HCT116 (cell line): Measurements from ENCODE around the gene CRTC1. TPM values are rescaled to one million over a fixed set of nuclear protein-coding genes. Genes with fewer than 3 reads are reported as not detected.
A peak's percentile ranks its signal among the peaks of the same experiment; 100 is the strongest.

Source experiments
- ATAC-seq: fragments of 200-7000 bp; cut with Tn5 transposase; 2 replicates; pipeline ENCODE4 v1.9.1; 2020; ENCODE audit warnings: mild to moderate bottlenecking, moderate library complexity
- BruUV-seq: library from RNA; stranded (reverse); fragments of 400-500 nt; replicated peaks from 2 replicates; lab custom pipeline; 2021; lab: Mats Ljungman, UMichigan
- CTCF ChIA-PET: fragments of 300-600 bp; sonication (Branson Sonifier 250); formaldehyde crosslinking; loops from one replicate; lab custom pipeline; 2021; ENCODE audit warnings: antibody characterized with exemption; lab: Charles Lee
- POLR2A ChIA-PET: fragments of 300-600, 350-600 bp; sonication (Branson Sonifier 250); formaldehyde crosslinking; loops from one replicate; lab custom pipeline; 2021; ENCODE audit warnings: antibody characterized with exemption; lab: Charles Lee
- RAD21 ChIA-PET, 2 experiments: fragments of 300-600 bp; sonication (Branson Sonifier 250); formaldehyde crosslinking; loops; one replicate each; lab custom pipeline; 2023; ENCODE audit warnings: low total read pairs in 2 of 2; ENCODE audit not compliant: uncharacterized antibody in 2 of 2, unreplicated experiment in 2 of 2, low non-redundant PET in 1 of 2; lab: Charles Lee
- DNase-seq: peaks from one replicate; pipeline ENCODE4 v3.0.0-alpha.2; 2010; ENCODE audit warnings: low read depth, low spot score
- H2AFZ ChIP-seq: fragments of 200-600 bp; shearing (Covaris generic), sonication (generic); 2 replicates; pipeline ENCODE4 v1.6.1; 2017; ENCODE audit warnings: low read depth, mixed run types, mixed read lengths, antibody characterized with exemption, low read length; ENCODE audit not compliant: poor library complexity, severe bottlenecking
- H3K27ac ChIP-seq: 2 replicates; pipeline ENCODE4 v1.5.1; 2012; ENCODE audit warnings: low read depth, low read length
- H3K27me3 ChIP-seq: fragments of 200-600 bp; sonication (generic); 2 replicates; pipeline ENCODE4 v1.6.1; 2016; ENCODE audit warnings: mixed run types, low read length, mixed read lengths; ENCODE audit not compliant: insufficient read depth
- H3K36me3 ChIP-seq, 2 experiments: fragments of 200-500 bp in 1 of 2; fragments of 200-600 bp in 1 of 2; sonication (Bioruptor generic) in 1 of 2; sonication (generic) in 1 of 2; 2 replicates each; pipeline versions ENCODE4 v1.5.1 to v1.6.1; 2014 to 2016; ENCODE audit warnings: low read length in 2 of 2, inconsistent platforms in 1 of 2, mixed read lengths in 1 of 2, mixed run types in 1 of 2; ENCODE audit not compliant: insufficient read depth in 2 of 2, control insufficient read depth in 1 of 2
- H3K4me1 ChIP-seq, 2 experiments: fragments of 200-600 bp in 1 of 2; sonication (generic) in 1 of 2; 2 replicates each; pipeline versions ENCODE4 v1.5.1 to v1.6.1; 2012 to 2017; ENCODE audit warnings: low read length in 2 of 2, inconsistent platforms in 1 of 2, mild to moderate bottlenecking in 1 of 2, mixed read lengths in 1 of 2, mixed run types in 1 of 2, moderate library complexity in 1 of 2; ENCODE audit not compliant: insufficient read depth in 2 of 2, control insufficient read depth in 1 of 2
- H3K4me2 ChIP-seq: fragments of 200-600 bp; sonication (generic); 2 replicates; pipeline ENCODE4 v1.6.1; 2017; ENCODE audit warnings: mixed run types, low read length, mixed read lengths
- H3K4me3 ChIP-seq, 2 experiments: fragments of 200-600 bp in 1 of 2; sonication (generic) in 1 of 2; replicated peaks in 1 of 2; 2 replicates each; pipeline ENCODE4 v1.5.1; 2011 to 2016; ENCODE audit warnings: low read length in 2 of 2, control low read depth in 1 of 2, low read depth in 1 of 2, mild to moderate bottlenecking in 1 of 2, mixed read lengths in 1 of 2, mixed run types in 1 of 2
- H3K79me2 ChIP-seq: fragments of 200-600 bp; sonication (generic); 2 replicates; pipeline ENCODE4 v1.6.1; 2017; ENCODE audit warnings: mild to moderate bottlenecking, mixed run types, low read length, moderate library complexity, mixed read lengths; ENCODE audit not compliant: insufficient read depth
- H3K9ac ChIP-seq: fragments of 200-600 bp; sonication (generic); 2 replicates; pipeline ENCODE4 v1.6.1; 2016; ENCODE audit warnings: low read length, mixed read lengths
- H3K9me2 ChIP-seq: fragments of 200-600 bp; sonication (generic), shearing (Covaris generic); 2 replicates; pipeline ENCODE4 v1.6.1; 2017; ENCODE audit warnings: mixed run types, mild to moderate bottlenecking, moderate library complexity; ENCODE audit not compliant: insufficient read depth
- H3K9me3 ChIP-seq, 2 experiments: fragments of 200-500 bp in 1 of 2; fragments of 200-600 bp in 1 of 2; sonication (Bioruptor generic) in 1 of 2; sonication (generic) in 1 of 2; 2 replicates each; pipeline ENCODE4 v1.6.1; 2014 to 2017; ENCODE audit warnings: low read length in 2 of 2, mixed read lengths in 2 of 2, inconsistent platforms in 1 of 2, low read depth in 1 of 2, mild to moderate bottlenecking in 1 of 2, mixed run types in 1 of 2, moderate library complexity in 1 of 2; ENCODE audit not compliant: control insufficient read depth in 1 of 2, insufficient read depth in 1 of 2
- H4K20me1 ChIP-seq: fragments of 200-600 bp; sonication (generic), shearing (Covaris generic); 2 replicates; pipeline ENCODE4 v1.6.1; 2017; ENCODE audit warnings: mixed run types, mild to moderate bottlenecking, moderate library complexity; ENCODE audit not compliant: insufficient read depth
- CBX3 ChIP-seq: IDR thresholded peaks from 2 replicates; pipeline ENCODE4 v1.6.1; 2012; ENCODE audit warnings: low read depth
- CEBPB ChIP-seq: IDR thresholded peaks from 2 replicates; pipeline ENCODE4 v1.6.1; 2012; ENCODE audit warnings: low read depth
- EGR1 ChIP-seq: IDR thresholded peaks from 2 replicates; pipeline ENCODE4 v1.6.1; 2012; ENCODE audit warnings: low read depth
- ELF1 ChIP-seq: IDR thresholded peaks from 2 replicates; pipeline ENCODE4 v1.6.1; 2012; ENCODE audit warnings: low read depth, borderline replicate concordance
- EZH2 ChIP-seq: fragments of 200-600 bp; sonication (generic); IDR thresholded peaks from 2 replicates; pipeline ENCODE4 v1.6.1; 2017; ENCODE audit warnings: antibody characterized with exemption, mixed run types
- FOSL1 ChIP-seq: IDR thresholded peaks from 2 replicates; pipeline ENCODE4 v1.6.1; 2012; ENCODE audit warnings: low read depth
- JUND ChIP-seq: IDR thresholded peaks from 2 replicates; pipeline ENCODE4 v1.6.1; 2012
- POLR2A ChIP-seq: IDR thresholded peaks from 2 replicates; pipeline ENCODE4 v1.7.0; 2011; ENCODE audit warnings: borderline replicate concordance; ENCODE audit not compliant: insufficient read depth, insufficient read length; ENCODE audit errors: extremely low read depth
- POLR2AphosphoS5 ChIP-seq: IDR thresholded peaks from 2 replicates; pipeline ENCODE4 v1.6.1; 2011; ENCODE audit warnings: mild to moderate bottlenecking, low read depth, low read length, moderate library complexity
- RAD21 ChIP-seq: IDR thresholded peaks from 2 replicates; pipeline ENCODE4 v1.6.1; 2012; ENCODE audit warnings: low read depth, mild to moderate bottlenecking
- SIN3A ChIP-seq: IDR thresholded peaks from 2 replicates; pipeline ENCODE4 v1.6.1; 2012; ENCODE audit warnings: low read depth
- SP1 ChIP-seq: IDR thresholded peaks from 2 replicates; pipeline ENCODE4 v1.6.1; 2012; ENCODE audit warnings: low read depth
- TCF7L2 ChIP-seq: IDR thresholded peaks from 2 replicates; pipeline ENCODE4 v1.7.0; 2011; ENCODE audit warnings: borderline replicate concordance, inconsistent platforms; ENCODE audit not compliant: insufficient read depth, insufficient read length; ENCODE audit errors: extremely low read depth
- YY1 ChIP-seq: IDR thresholded peaks from 2 replicates; pipeline ENCODE4 v1.6.1; 2011; ENCODE audit warnings: low read length, low read depth, moderate library complexity, mild to moderate bottlenecking; ENCODE audit not compliant: insufficient replicate concordance; ENCODE audit errors: extremely low read depth
- ZFX ChIP-seq: fragments of 450-650 bp; IDR thresholded peaks from 2 replicates; pipeline ENCODE4 v1.6.1; 2017
- ZNF274 ChIP-seq: fragments of 200-500 bp; sonication (Bioruptor generic); IDR thresholded peaks from 2 replicates; pipeline ENCODE4 v1.6.1; 2014; ENCODE audit warnings: mild to moderate bottlenecking, low read depth, low read length, inconsistent platforms
- intact Hi-C: fragments of 100-400 bp; cut with micrococcal nuclease; formaldehyde crosslinking; loops from 2 replicates; pipeline ENCODE4 v1.10.0; 2022
- total RNA-seq: library from RNA; stranded (reverse); gene quantifications from one replicate; pipeline ENCODE4 v1.2.1, GENCODE V29; 2021; ENCODE audit not compliant: unreplicated experiment
- TF ChIP-seq, protein P1 (sequence below): IDR thresholded peaks from 2 replicates; pipeline ENCODE4 v1.6.1; 2011; ENCODE audit warnings: mild to moderate bottlenecking, low read length, moderate library complexity; ENCODE audit not compliant: insufficient replicate concordance; ENCODE audit errors: extremely low read depth
- TF ChIP-seq, protein P2 (sequence below): IDR thresholded peaks from 2 replicates; pipeline ENCODE4 v1.6.1; 2012
- TF ChIP-seq, protein P3 (sequence below): IDR thresholded peaks from 2 replicates; pipeline ENCODE4 v1.6.1; 2012

Gene CRTC1
- total RNA-seq, 1 experiment from 2014 or later, result 14.9 TPM

DNA sequence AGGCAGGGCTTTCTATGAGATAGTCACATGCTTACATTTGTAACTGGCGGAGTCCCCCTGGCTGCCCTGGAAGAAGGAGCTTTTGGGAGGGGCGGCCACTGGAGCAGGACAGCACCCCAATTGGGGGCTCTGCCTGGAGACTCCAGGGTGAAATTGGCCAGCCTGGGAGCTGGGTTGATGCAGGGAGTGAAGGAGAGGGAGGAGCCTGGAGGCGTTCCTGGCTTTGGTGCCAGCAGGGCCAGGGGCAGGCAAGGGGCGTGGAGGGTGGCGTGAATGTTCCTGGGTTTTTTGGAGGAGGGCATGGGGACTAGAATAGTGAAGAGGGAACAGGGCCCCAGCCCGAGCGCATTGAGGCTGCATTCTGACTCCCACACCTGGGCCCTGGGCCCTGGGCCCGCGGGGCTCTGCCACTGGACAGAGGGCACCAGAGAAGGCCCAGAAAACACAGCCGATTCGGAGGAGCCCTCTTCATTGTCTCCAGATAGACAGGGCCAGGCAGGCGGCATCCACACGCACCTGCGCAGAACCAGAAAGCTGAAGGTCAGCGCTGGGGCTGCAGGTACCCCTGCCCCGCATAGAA, 78.1 kb downstream of the CRTC1 start:
- no peak for ATAC-seq
- Histone ChIP-seq H3K27ac (peak overlapping the region; percentile 45; the same call in 1 of the 2 replicates), H3K27me3 (no peaks in the 10 kb centered on the region), H4K20me1 (no peaks in the 10 kb centered on the region), H3K9me3 (no peaks in the 10 kb centered on the region), H2AFZ (no peak overlapping the region), H3K4me2 (peak overlapping the region; percentile 56; the same call in 1 of the 2 replicates), H3K79me2 (no peaks in the 10 kb centered on the region), H3K9ac (no peak overlapping the region), H3K4me3 (no peak overlapping the region), H3K4me1 (peaks cover 38 to 41% of the 10 kb centered on the region in 2 experiments), H3K9me2 (no peaks in the 10 kb centered on the region), H3K36me3 (no peaks in the 10 kb centered on the region)
- RAD21 ChIA-PET, result no interaction called here
- CTCF ChIA-PET, result no interaction called here
- intact Hi-C loops, result no loop called here
- POLR2A ChIA-PET, result no interaction called here
- DNase-seq, result no peak
- TF ChIP-seq, protein P1, sequence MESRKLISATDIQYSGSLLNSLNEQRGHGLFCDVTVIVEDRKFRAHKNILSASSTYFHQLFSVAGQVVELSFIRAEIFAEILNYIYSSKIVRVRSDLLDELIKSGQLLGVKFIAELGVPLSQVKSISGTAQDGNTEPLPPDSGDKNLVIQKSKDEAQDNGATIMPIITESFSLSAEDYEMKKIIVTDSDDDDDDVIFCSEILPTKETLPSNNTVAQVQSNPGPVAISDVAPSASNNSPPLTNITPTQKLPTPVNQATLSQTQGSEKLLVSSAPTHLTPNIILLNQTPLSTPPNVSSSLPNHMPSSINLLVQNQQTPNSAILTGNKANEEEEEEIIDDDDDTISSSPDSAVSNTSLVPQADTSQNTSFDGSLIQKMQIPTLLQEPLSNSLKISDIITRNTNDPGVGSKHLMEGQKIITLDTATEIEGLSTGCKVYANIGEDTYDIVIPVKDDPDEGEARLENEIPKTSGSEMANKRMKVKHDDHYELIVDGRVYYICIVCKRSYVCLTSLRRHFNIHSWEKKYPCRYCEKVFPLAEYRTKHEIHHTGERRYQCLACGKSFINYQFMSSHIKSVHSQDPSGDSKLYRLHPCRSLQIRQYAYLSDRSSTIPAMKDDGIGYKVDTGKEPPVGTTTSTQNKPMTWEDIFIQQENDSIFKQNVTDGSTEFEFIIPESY, result no peak
- no peak for TF ChIP-seq CEBPB
- TF ChIP-seq, protein P2, sequence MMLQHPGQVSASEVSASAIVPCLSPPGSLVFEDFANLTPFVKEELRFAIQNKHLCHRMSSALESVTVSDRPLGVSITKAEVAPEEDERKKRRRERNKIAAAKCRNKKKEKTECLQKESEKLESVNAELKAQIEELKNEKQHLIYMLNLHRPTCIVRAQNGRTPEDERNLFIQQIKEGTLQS, result no peak
- no peak for TF ChIP-seq POLR2AphosphoS5
- no peak for TF ChIP-seq ZFX
- no peak for TF ChIP-seq TCF7L2
- no peak for TF ChIP-seq POLR2A
- no peak for TF ChIP-seq SIN3A
- TF ChIP-seq EGR1, result no peak
- no peak for TF ChIP-seq CBX3
- TF ChIP-seq YY1, result no peak
- no peak for TF ChIP-seq ELF1
- no peak for TF ChIP-seq JUND
- no peak for TF ChIP-seq ZNF274
- TF ChIP-seq EZH2, result no peak
- TF ChIP-seq, protein P3, sequence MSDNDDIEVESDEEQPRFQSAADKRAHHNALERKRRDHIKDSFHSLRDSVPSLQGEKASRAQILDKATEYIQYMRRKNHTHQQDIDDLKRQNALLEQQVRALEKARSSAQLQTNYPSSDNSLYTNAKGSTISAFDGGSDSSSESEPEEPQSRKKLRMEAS, result no peak
- TF ChIP-seq RAD21, result no peak
- no peak for TF ChIP-seq SP1
- TF ChIP-seq FOSL1, result no peak
- no TSS peak for BruUV-seq
